Brain microvascular endothelial cell (primary cell): ENCODE measurements around the gene LPXN.
A peak's percentile ranks its signal among the peaks of the same experiment; 100 is the strongest.

Source experiments
- DNase-seq: peaks from one replicate; pipeline ENCODE4 v3.0.0-alpha.2; 2020
- H3K27ac ChIP-seq: fragments of 250-450 bp; sonication (Bioruptor Pico); 2 replicates; pipeline ENCODE4 v1.5.1; 2020; ENCODE audit warnings: mild to moderate bottlenecking, moderate library complexity
- H3K27me3 ChIP-seq: fragments of 250-450 bp; sonication (Bioruptor Pico); replicated peaks from 2 replicates; pipeline ENCODE4 v1.5.1; 2020; ENCODE audit warnings: mild to moderate bottlenecking
- H3K36me3 ChIP-seq: fragments of 250-450 bp; sonication (Bioruptor Pico); replicated peaks from 2 replicates; pipeline ENCODE4 v1.5.1; 2020; ENCODE audit warnings: mild to moderate bottlenecking
- H3K4me3 ChIP-seq: 2 replicates; pipeline ENCODE4 v1.5.1; 2011; ENCODE audit warnings: low read depth, mild to moderate bottlenecking, control low read depth, low read length, moderate library complexity
- in situ Hi-C: cut with HindIII; loops from 2 replicates; pipeline ENCODE4 v1.10.0; 2017; ENCODE audit warnings: low sequenced_read_pairs, low pct_ligation_motif_present
- TF ChIP-seq, protein P1 (sequence below): IDR thresholded peaks from 2 replicates; pipeline ENCODE4 v1.5.1; 2011; ENCODE audit warnings: low read depth, mild to moderate bottlenecking, moderate library complexity, low read length, control low read depth, inconsistent platforms; ENCODE audit errors: missing control alignments

The LPXN gene

DNA sequence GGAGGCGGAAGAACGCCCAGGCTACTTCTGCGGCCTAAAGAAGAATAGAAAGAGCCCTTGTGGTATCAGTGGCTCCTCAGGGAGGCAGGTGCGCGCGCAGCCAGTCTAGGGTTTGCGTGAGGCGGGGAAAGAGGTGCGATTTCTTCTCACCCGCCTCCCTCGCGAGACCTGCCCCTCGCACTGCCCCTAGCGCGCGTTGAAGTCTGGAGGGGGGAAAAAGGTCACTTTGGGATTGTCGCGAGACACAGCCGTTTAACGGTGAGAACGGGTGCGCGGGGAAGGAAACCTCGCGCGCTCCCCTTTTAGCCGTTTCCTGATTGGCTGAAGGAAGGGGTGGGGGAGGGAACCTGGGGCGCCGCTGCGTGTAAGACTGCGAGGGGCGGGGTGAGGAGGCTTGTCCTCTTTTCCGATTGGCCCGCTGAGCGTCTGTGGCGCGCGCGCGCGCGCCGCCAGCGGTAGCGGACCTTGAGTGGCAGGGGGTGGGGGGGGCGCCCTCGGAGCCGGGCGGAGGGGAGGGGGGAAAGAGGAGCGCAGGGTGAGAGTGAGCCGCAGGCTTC lies 3.1 kb upstream of the LPXN start, which contains the start of gene ZFP91:
Gene ZFP91 (plus strand): TSS at position 429 of the 557 bp plus-strand sequence. CDS start 219 bp downstream, outside the sequence.
- no peaks in the 10 kb centered on the region for H3K27me3 ChIP-seq
- no peaks in the 10 kb centered on the region for H3K36me3 ChIP-seq
- H3K4me3 ChIP-seq, result peak within 1 kb of the TSS; percentile 98
- peak; percentile 98 for DNase-seq
- in situ Hi-C loops, result no loop called here
- TF ChIP-seq, protein P1, sequence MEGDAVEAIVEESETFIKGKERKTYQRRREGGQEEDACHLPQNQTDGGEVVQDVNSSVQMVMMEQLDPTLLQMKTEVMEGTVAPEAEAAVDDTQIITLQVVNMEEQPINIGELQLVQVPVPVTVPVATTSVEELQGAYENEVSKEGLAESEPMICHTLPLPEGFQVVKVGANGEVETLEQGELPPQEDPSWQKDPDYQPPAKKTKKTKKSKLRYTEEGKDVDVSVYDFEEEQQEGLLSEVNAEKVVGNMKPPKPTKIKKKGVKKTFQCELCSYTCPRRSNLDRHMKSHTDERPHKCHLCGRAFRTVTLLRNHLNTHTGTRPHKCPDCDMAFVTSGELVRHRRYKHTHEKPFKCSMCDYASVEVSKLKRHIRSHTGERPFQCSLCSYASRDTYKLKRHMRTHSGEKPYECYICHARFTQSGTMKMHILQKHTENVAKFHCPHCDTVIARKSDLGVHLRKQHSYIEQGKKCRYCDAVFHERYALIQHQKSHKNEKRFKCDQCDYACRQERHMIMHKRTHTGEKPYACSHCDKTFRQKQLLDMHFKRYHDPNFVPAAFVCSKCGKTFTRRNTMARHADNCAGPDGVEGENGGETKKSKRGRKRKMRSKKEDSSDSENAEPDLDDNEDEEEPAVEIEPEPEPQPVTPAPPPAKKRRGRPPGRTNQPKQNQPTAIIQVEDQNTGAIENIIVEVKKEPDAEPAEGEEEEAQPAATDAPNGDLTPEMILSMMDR, result peak; percentile 12
- peak within 1 kb of the TSS; percentile 99 for H3K27ac ChIP-seq

DNA sequence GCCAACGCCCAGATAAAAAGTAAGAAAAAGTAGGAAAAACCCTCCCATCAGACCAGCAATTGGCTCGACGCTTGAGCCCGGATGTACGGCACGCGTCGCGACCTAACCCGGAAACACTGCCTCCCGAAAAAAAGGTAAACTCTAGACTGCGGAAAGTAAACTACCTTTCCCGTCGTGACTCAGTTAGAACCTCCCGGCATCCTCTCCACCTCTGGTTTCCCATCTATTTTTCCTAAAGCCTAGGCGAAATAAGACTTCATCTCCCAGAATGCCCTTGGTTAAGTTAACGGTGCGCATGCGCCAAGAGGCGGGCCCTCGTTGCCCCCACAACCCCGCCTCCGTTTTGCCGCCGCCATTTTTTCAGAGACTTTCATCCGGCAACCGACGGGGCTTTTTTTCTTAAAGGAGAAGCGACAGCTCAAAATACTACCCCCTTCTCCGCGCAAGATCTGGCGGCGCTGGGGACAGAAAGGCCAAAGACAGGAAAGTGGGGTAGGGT lies 2.5 kb upstream of the LPXN start:
- Histone ChIP-seq H3K27me3 (no peaks in the 10 kb centered on the region), H3K4me3 (peak overlapping the region; percentile 98), H3K27ac (peak overlapping the region; percentile 99), H3K36me3 (no peaks in the 10 kb centered on the region)
- in situ Hi-C loops, result no loop called here
- TF ChIP-seq, protein P1, result no peak
- DNase-seq, result peak; percentile 97

DNA sequence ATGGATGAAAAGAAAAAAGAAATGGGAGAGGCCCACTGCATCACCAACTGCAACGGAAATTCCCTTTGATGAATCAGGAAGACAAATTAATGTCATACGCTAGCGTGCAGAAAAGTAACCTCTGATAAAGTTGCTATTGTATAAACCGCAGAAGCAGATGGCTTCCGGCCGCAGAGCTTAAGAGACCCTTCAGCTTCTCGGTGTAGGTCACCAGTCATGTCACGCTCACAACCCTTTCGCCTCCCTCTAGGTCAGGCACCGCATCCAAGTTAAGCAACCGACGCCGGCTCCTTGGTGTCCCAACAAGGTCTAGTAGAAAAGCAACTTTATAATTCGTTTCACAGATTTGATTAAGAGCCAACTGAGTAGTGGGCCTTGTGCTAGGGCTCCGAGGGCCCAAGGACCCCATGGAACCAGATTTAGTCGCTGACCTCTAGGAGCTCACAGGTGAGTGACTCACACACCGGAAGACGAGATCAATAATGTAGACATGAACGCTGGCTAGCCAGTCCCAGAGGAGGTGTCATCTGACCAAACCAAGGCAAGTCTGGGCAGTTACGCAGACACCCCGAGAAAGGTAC lies 2.0 kb upstream of the LPXN start:
- no peaks in the 10 kb centered on the region for H3K36me3 ChIP-seq
- peak overlapping the region; percentile 99 for H3K27ac ChIP-seq
- no peaks in the 10 kb centered on the region for H3K27me3 ChIP-seq
- TF ChIP-seq, protein P1, result no peak
- peak; percentile 95 for DNase-seq
- in situ Hi-C loops, result no loop called here
- peak overlapping the region; percentile 98 for H3K4me3 ChIP-seq

DNA sequence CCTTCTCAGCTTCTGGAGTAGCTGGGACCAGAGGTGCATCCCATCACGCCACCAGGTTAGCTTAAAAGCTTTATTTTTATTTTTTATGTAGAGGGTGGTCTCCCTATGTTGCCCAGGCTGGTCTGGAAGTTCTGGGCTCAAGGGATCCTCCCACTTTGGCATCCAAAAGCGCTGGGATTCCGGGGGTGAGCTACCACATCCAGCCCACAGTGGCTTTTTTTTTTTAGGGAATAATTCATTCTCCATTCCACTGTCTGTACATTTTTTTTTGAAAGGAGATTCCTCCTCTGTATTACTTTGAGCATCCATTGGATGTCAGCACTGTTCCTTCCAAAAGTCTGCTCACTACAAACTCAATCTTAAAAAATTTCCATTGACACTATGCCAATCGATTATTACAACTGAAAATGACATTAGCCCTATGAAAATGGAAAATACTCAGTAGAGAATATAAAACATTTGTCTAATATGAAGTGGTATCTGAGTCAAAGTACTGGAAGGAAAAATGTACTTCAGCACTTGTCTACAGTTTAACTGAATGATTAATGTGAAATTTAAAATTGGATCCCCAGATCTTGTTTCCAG lies 1.3 kb upstream of the LPXN start:
- peak overlapping the region; percentile 98 for H3K4me3 ChIP-seq
- DNase-seq, result peak; percentile 38
- H3K27ac ChIP-seq, result peak overlapping the region; percentile 99
- H3K27me3 ChIP-seq, result no peaks in the 10 kb centered on the region
- in situ Hi-C loops, result no loop called here
- no peaks in the 10 kb centered on the region for H3K36me3 ChIP-seq
- TF ChIP-seq, protein P1, result peak; percentile 38

DNA sequence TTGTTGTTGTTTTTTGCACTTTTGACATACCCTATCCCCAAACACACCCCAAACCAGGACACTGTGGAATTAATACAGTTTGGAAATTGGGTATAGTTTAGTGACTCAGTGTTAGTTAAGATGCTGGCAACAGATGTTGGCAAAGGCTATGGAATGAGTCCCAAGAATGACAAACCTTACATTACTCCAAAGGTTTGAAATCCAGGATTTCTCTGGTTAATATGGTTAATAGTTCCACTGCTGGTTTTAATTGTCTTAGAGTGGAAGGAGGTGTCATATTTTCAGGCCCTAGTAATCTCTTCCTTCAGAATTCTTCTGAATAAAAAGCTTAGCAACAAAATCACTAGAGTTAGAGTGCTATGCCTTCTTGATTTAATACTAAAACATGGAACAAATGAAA lies 775 bp downstream of the LPXN start:
- in situ Hi-C loops, result no loop called here
- TF ChIP-seq, protein P1, result no peak
- Histone ChIP-seq H3K27ac (peak overlapping the region; percentile 8), H3K27me3 (no peaks in the 10 kb centered on the region), H3K36me3 (no peaks in the 10 kb centered on the region), H3K4me3 (no peak overlapping the region)
- DNase-seq, result no peak
